C4-2B (cell line): ENCODE results near the gene MKLN1.

ENCODE experiments used
- ZFX ChIP-seq: fragments of 450-650 bp; IDR thresholded peaks from 2 replicates; pipeline ENCODE4 v1.6.1; 2017
- TF ChIP-seq, protein P1 (sequence below): fragments of 450-650 bp; conservative IDR thresholded peaks from 2 replicates; pipeline ENCODE4 v1.5.1; 2017; ENCODE audit warnings: mild to moderate bottlenecking

DNA sequence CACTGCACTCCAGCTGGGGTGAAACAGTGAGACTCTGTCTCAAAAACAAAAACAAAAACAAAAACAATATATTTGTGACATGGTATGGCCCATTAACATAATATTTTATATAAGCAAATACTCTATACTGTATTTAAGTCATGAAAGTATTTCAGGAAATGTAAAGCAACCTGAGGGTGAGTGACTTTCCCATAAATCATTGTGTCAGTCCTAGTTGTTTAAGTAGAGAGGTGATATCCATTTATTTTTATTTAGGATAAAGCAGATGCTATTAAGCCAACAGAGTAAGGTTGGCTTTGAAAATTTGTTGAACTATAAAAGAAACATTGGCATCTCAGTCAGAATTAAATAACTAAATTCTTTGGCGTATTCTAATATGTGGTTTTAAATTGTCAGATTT, 60.5 kb downstream of the MKLN1 start:
- TF ChIP-seq, protein P1, sequence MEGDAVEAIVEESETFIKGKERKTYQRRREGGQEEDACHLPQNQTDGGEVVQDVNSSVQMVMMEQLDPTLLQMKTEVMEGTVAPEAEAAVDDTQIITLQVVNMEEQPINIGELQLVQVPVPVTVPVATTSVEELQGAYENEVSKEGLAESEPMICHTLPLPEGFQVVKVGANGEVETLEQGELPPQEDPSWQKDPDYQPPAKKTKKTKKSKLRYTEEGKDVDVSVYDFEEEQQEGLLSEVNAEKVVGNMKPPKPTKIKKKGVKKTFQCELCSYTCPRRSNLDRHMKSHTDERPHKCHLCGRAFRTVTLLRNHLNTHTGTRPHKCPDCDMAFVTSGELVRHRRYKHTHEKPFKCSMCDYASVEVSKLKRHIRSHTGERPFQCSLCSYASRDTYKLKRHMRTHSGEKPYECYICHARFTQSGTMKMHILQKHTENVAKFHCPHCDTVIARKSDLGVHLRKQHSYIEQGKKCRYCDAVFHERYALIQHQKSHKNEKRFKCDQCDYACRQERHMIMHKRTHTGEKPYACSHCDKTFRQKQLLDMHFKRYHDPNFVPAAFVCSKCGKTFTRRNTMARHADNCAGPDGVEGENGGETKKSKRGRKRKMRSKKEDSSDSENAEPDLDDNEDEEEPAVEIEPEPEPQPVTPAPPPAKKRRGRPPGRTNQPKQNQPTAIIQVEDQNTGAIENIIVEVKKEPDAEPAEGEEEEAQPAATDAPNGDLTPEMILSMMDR: no peak
- TF ChIP-seq ZFX: no peak
